GM18507 (cell line): ENCODE data around the gene SRRD.

Source experiments
- DNase-seq: peaks from one replicate; pipeline ENCODE4 v3.0.0; 2011; ENCODE audit warnings: low read depth; ENCODE audit not compliant: insufficient read length; ENCODE audit errors: extremely low spot score
- FAIRE-seq: peaks from 2 replicates; lab custom pipeline; 2011; peaks lifted over from hg19 to GRCh38; lab: Jason Lieb, UNC

The SRRD gene

DNA sequence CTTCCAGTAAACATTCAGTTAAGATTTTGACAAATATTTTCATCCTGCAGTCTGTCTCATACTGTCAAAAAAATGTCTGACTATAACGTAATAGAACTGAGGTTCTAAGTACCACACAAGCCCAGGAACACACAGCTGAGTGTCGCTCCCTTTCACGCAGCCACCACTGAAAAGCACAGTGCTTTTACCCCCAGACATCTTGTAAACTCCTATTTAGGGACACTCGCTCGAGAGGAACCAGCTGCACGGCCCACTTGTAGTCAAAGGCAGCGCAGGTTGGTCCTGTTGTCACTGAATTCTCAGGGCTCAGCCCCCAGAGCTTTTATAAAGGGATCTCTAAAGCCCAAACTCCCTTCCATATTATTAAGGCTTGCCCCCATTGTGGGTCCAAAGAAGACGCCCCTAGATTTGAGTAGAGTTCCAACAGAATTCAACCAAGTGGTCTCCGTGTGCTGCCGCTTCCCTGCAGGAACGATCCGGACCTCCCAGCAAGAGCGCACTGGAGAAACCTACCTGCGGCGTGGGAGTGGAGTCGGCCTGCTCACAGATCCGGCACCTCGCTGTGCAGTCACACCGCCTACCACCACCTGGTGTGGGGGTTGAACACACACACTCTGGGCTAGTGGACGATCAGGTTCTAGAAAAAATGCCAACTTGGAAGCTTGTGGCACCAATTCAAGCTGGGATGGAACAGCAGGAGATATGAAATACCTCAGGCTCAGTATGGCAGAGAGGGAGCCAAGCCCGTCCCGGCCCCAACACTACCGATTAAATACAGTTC is 31.3 kb upstream of the SRRD start:
- DNase-seq, result no peak
- no peak for FAIRE-seq

DNA sequence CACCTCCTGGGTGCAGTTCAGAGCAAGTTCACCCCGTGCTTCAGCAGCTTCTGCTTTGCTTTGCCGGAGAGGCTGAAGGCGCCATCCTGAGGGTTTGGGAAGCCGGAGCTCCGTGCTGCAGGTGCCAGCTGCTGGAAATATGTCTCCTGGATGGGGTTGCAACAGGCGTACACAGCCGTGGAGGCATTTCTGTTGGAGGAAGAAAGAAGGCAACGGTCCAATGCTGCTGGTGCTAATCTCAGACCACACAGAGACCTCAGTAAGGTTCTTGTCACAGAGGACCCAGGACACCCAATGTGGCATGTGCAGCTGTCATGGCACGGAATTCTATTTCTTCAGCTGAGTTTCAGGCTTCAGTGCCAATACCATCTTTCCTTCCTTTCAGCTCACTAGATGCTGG is 30.5 kb upstream of the SRRD start:
- DNase-seq, result no peak
- FAIRE-seq, result no peak

DNA sequence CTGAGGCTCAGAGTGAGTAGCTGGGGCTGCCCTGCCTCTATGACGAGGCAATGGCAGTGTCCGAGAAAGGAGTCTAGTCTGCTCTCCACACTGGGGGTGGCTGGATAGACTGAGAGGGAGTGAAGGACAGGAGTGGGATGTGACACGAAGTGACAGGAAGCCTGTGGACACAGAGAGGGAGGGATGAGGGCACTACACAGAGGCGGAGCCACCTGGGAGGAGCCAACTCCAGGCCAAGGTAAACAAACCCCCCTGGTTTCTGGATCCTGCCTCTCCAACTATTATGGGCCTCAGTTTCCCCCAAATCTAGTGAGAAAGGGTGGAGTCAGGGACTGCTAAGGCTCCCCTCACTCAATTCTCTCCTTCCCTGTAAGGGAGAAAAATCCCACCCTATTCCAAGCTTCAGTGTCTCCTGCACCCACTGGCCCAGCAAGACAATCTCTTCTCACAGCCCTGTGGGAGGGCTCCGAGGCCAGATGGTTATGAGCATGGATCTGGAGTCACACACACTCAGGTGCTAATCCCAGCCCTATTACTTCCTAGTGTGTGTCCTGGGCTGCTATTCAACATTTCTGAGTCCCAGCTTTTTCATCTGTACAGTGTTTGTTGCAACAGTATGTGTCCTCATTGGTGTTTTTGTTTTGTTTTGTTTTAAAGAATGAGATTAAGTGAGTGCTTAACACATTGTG is 29.7 kb upstream of the SRRD start:
- FAIRE-seq, result no peak

DNA sequence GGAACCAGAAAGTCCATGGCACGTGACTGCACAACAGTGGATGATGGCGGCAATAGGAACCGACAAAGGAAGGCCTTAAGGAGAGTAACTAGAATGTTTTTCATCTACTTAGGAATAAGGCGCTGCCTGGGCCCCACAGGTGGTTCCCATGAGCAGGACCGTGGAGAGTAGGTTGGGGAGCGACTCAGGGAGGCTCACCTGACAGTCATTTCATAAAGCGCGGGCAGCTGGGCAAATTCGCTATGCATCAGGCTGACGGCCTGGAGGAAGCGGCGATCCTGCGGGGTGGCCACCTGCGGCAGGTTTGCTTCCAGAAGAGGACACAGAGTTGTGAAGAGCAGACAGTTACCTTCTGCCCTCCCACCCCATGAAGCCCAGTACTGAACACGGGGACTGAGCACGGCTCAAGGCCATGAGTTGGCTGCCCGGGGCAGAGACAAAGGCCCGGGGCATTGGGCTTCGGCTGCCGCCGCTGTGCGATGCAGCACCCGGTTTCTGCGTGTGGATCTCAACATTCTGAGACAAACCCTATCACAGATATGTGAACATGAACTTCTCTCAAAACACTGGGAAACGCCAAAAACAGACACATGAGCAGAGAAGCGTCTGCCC is 25.9 kb upstream of the SRRD start:
- no peak for FAIRE-seq
- DNase-seq, result no peak

More for the DNA sequence above, 29.7 kb upstream of the SRRD start:
- no peak for DNase-seq

DNA sequence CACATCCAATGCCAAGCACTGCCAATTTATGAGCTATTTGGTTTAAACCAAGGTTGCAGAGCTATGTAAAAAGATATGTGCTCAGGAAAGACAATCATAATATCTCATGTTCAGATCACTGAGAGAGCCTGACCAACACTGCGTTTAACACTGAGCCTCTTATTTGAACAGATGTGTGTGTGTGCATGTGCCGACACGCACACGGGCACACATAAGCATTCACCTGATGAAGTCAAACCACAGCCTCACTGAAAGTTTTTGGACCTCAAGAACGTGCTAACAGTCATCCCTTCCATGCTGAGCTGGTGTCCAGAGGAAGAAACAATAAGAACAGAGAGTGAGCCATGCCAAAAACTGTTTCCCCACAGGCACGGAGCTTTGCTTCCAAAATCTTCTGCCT is 23.5 kb upstream of the SRRD start:
- DNase-seq, result no peak
- no peak for FAIRE-seq

DNA sequence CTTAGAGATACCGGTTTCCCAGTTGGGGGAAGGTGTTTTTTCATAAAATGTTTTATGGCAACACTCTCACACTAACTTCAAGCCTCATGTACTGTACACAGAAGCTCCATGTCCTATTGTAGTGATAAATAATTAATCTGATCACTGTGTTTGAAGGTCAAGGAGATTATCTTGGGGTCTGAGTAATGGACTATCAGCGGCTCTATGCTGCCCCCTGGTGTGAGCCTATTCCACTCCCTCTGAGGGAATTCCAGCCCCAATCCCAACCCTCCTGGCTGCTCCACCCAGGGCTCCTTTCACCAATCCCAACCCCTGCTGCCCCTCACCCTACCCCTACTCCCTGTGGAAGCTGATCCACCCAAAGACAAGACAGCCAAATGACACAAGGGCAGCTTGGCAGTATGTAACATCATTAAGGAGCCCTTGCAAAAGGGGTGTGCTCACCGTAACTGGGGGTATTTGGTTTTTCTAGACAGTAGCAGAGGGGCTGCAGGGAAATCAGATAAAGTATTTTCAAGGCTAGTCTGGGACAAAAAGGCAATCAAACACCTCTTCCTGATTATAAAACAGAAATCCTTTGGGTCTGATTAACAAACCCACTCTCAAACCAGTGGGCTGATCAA is 22.4 kb upstream of the SRRD start:
- FAIRE-seq, result peak; percentile 64
- peak; percentile 30 for DNase-seq

DNA sequence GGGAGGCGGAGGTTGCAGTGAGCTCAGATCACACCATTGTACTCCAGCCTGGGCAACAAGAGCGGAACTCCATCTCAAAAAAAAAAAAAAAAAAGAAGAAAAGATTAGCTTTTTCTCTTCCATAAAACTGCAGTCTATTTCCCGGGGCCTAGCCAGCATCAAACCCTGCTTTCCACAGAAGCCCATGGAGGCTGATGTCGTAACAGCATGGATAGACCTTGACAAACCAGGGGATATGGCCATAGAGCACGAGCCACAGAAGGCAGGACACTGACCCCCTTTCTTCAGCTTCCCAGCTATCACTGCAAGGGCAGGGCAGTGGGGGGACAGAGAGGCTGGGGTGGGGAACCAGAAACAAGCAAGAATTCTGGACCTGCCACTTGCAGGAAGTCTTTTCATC is 21.6 kb upstream of the SRRD start:
- no peak for DNase-seq
- no peak for FAIRE-seq

DNA sequence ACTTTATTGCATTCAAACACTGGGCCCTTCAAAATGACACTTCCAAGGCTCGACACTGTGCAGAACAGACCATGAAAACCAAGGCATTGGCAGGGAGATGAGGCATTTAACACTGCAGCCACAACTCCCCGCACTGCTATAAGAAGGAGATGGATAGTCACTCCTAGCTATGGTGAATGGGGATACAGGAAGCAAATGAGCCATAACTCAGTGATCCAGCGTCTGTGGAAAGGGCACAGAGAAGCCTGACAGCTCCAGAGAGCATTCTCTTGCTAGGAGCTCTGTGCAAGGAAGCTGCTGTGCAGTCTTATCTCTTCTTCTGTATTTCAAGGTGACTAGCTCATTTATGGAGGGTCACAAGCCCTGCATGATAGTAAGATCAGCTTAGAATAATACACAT is 21.0 kb upstream of the SRRD start:
- FAIRE-seq, result no peak
- no peak for DNase-seq

DNA sequence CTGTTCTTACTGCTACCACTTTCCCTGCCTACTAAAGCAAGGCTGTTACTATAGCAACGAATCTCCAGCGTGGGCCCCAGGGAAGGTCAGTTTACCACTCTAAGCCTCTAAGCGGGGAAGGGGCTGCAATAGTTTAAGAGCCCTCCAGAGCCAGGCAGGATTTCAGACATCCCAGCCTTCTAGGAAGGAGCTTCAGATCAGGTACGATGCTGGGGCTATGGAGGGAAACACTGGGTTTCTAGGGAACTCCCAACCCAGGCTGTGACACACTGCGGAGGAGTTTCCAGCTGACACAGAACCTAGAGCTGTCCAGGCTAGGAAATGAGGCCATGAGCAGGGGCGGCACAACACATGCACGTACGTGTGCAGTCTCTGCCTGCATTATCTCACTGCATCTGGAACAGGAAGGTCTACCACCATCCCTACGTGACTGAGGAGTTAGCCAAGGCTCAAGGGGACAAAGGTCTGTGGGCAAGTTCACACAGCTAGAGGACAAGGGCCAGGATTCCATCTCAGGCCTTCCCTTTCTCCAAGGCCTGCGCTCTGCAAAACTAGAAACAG is 20.5 kb upstream of the SRRD start:
- DNase-seq (no peak), FAIRE-seq (no peak)

DNA sequence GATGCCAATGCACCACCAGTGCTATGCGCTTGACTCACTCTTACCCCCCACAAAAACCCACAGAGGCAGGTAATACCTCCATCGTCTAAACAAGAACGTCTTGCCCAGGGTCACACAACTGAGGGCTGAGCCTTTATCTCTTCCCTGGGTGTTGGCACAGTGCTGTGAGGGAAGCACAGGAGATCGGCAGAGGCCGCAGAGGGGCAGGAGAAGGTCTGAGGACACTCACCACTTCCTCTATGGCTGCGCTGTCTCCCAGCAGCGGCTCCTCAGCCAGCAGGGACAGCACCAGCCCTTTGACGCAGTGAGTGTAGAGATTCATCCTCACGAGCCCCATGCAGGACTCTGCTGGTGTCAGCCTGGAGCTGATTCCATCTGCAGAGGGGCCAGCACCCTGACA is 20.0 kb upstream of the SRRD start:
- no peak for FAIRE-seq
- DNase-seq, result no peak

DNA sequence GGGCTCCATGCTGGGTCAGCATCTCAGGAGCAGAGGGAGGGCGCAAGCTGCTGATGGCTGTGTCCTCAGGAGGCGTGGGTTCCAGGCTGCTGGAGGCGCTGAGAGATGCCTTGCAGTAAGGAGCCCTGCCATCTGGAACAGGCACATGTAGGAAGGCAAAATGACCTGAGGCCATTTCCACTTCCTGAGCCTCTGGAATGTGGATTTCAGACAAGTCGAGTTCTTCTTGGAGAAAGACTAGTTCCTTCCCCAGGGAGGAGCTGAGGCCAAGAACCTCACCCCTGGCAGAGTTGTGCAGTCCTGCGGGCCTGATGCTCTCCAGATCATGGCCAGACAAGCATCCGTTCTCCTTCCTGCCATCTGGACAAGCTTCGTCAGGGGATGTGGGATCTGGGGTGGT is 19.4 kb upstream of the SRRD start:
- DNase-seq, result no peak
- no peak for FAIRE-seq

DNA sequence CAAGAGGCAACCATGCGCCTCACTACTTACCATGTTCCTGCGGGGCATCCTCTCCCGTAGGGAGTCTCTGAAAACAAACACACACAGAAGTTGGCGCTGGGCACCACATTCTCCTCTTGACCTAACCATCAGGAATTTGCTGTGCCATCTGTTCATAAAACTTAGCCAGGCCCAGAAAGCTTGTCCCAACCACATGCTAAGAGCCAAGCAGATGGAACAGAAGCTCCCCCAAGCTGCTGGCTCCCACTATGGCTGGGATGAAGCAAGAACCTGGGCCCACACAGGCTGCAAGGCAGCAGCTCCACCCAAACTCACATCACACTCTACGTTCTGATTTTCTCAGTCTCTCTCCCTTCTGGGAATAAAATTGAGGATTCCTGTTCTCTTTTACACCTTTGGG is 17.5 kb upstream of the SRRD start:
- DNase-seq (no peak), FAIRE-seq (no peak)

DNA sequence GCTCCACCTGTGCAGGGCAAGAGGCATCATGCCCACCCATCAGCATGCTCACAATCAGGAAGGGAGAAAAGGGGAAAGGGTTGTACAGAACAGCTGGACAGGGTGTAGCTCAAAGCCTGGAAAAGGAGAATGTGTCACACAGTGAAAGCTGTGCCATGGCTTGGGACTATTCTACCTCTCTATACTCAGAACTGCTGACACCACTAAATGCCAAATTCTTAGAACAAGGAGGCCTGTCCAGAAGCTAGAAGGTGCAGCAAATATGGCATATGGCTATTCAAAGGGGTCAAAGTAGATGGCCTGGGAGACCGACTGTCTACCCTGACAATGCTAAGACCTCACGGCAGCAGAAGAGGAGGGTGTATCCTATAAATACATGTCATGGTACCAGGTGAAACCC is 12.9 kb upstream of the SRRD start:
- FAIRE-seq, result no peak

DNA sequence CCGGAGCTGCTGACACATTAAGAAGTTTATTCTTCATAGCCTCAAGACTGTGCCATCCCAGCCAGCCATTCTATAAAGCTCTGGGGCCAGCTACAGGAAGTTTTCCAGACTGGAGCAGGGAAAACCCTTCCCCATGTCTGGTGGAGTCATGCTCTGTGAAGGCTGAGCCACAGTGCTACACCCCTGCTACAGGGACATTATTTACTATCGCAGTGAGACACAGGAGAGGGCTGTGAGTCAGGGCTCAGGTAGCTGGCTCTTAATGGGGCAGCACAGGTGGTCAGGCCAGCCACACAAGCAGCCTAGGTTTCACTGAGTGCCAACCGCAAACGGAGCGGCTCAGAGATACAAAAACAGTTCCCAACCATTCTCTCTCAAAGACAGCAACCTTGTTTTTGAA is 12.2 kb upstream of the SRRD start:
- FAIRE-seq (no peak), DNase-seq (no peak)

More for the DNA sequence above, 12.9 kb upstream of the SRRD start:
- DNase-seq, result no peak

DNA sequence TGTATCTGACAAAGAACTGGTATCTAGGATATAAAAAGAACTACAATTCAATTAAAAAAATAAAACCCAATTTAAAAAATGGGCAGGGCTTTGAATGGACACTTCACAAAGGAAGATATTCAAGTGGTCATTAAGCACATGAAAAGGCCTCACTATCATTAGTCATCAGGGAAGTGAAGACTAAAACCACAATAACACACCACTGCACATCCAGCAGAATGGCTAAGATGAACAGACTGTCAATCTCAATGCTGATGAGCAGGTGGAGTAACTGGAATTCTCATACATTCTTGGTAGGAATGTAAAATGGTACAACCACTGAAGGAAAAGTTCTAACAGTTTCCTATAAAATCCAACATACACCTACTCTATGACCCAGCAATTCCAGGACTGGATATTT is 9.0 kb upstream of the SRRD start:
- FAIRE-seq, result no peak
- DNase-seq, result no peak

DNA sequence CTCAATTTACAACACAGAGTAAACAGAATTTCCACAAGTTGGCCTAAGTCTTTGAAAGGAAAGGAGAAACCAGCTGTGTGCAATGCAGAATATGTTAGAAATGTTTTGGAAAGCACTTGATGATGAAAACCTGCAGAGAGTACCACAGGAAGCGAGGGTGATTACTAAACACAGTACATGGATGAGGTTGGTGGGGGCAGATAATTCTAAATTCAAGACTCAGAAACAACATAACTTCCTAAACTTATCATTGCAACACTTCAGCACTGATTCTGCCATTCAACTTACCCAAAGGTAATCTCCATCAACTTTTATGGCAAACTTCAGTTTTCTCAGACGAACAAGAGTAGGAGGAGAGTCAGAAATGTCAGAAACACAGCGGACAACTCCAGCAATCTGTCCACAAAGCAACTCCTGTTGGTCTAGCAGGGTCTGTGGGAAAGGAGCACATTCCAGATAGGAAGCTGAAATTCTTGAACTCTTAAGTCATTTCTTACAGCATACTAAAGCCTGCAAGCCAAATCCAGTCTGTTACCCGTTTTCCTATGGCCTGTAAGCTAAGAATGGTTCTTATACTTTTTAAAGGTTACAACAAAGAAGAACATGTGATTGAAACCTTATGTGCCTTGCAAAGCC is 6.9 kb upstream of the SRRD start:
- DNase-seq, result no peak

DNA sequence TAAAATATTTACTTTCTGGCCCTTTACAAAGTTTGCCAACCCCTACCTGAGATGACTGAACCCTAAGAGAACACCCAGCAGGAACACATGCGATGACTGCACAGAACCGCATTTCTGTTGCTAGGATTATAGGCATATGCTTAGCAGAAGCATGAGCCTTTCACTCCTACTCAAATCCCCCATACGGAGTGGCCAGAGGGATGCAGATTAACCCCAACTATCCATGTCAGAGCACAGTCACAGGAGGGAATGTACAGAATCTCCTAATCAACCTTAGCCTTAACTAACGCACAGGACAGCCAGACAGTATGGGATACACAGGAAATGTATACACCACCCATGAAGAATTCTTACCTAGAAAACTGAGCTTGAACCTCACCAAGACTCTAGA is 6.3 kb upstream of the SRRD start:
- no peak for DNase-seq
- no peak for FAIRE-seq

More for the DNA sequence above, 6.9 kb upstream of the SRRD start:
- no peak for FAIRE-seq

DNA sequence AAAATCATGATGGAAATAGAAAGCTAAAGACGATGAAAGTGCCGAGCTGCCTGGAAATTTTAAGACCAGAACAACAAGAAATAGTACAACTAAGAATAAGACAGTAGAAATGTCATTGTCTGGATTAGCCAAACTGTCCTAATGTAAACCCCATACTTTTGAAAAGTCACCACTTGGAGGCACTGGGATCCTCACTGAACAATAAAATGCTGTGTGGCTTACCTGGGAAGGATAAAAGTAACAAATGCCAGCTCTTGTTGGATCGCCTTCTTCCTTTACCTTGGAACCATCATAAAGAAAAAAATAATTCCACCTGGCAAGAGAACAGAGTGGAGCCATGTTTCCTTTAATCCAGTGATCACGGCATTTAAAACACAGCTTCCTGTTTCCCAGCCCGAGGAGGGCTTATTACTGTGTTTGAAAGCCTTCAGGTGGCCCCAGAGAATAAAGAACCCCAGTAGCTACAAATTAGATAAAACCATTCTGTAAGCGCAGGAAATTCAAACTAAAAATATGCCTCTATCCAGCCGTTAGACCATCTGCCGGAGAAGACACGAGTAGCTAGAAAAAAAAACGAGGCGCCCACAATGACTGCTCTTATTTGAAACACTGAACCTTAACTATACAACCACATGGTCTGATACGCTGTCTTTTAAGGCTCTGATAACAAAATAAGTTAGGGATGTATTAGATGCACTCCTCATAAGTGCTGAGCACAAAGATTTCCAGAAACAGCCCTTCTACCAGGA is 4.5 kb upstream of the SRRD start:
- DNase-seq, result no peak
- no peak for FAIRE-seq
